HG02763 (cell line): ENCODE data around the gene CCDC63.
"Not testable (repeated sequence)": the region's sequence is repeated elsewhere in the genome, so short reads cannot be mapped to it uniquely, and the experiment has no call there.

Experiments
- ATAC-seq: cut with Tn5 transposase; IDR thresholded peaks from one replicate; pipeline ENCODE4 v1.9.1; 2021; ENCODE audit warnings: mild to moderate bottlenecking, moderate library complexity; ENCODE audit not compliant: unreplicated experiment

The CCDC63 gene

GRCh38 chr12:110943373-110943772 lies 96.6 kb downstream of the CCDC63 start:
- ATAC-seq, result no peak

- ATAC-seq, result no peak
Measured at GRCh38 chr12:110948041-110948440, 101.3 kb downstream of the CCDC63 start.

GRCh38 chr12:110950466-110950865 lies 103.7 kb downstream of the CCDC63 start:
- not testable (repeated sequence) for ATAC-seq

- not testable (repeated sequence) for ATAC-seq
Measured at GRCh38 chr12:110950867-110951266, 104.1 kb downstream of the CCDC63 start.
